OCI-LY7 (cell line): Measurements from ENCODE around the gene ASB4.

ENCODE experiments used
- CTCF ChIP-seq: fragments of 200-600 bp; sonication (generic); conservative IDR thresholded peaks from 2 replicates; pipeline ENCODE4 v1.5.1; 2014; ENCODE audit warnings: mild to moderate bottlenecking, antibody characterized with exemption, low read length, moderate library complexity, mixed read lengths
- EZH2phosphoT487 ChIP-seq: fragments of 200-600 bp; sonication (generic); IDR thresholded peaks from 2 replicates; pipeline ENCODE4 v1.6.1; 2018; ENCODE audit warnings: low read depth, borderline replicate concordance, mild to moderate bottlenecking, mixed run types, antibody characterized with exemption, low read length, moderate library complexity, mixed read lengths

GRCh38 chr7:95546647-95547046 lies 60.9 kb downstream of the ASB4 start:
- TF ChIP-seq CTCF (no peak), EZH2phosphoT487 (no peak)
